IPS DF 6.9 (cell line): Measurements from ENCODE around the gene PHAF1.

Experiments used
- DNase-seq: peaks from one replicate; pipeline ENCODE4 v3.0.0-alpha.2; 2013; ENCODE audit warnings: low read depth, low spot score
- H3K27ac ChIP-seq: one replicate; pipeline ENCODE4 v1.5.1; 2013; ENCODE audit warnings: low read length, control low read depth
- H3K27me3 ChIP-seq: 2 replicates; pipeline ENCODE4 v1.6.1; 2013; ENCODE audit warnings: mild to moderate bottlenecking, low read length; ENCODE audit not compliant: control insufficient read depth, insufficient read depth
- H3K36me3 ChIP-seq: 2 replicates; pipeline ENCODE4 v1.6.1; 2013; ENCODE audit warnings: low read length; ENCODE audit not compliant: control insufficient read depth, insufficient read depth
- H3K4me1 ChIP-seq: 2 replicates; pipeline ENCODE4 v1.6.1; 2013; ENCODE audit warnings: low read length; ENCODE audit not compliant: control insufficient read depth, insufficient read depth
- H3K4me3 ChIP-seq: 2 replicates; pipeline ENCODE4 v1.5.1; 2013; ENCODE audit warnings: mild to moderate bottlenecking, low read length
- H3K9me3 ChIP-seq: 2 replicates; pipeline ENCODE4 v1.6.1; 2013; ENCODE audit warnings: low read length, inconsistent platforms; ENCODE audit not compliant: control insufficient read depth, insufficient read depth
- WGBS: extraction: QIAGEN DNeasy Blood & Tissue Kit; methylation state at CpG from one replicate; pipeline ENCODE4 v1.1.7; 2013; ENCODE audit warnings: mixed read lengths, missing lambda C conversion rate; ENCODE audit not compliant: insufficient read length, insufficient coverage; 5-methylcytosine and 5-hydroxymethylcytosine counted together

Gene PHAF1

DNA sequence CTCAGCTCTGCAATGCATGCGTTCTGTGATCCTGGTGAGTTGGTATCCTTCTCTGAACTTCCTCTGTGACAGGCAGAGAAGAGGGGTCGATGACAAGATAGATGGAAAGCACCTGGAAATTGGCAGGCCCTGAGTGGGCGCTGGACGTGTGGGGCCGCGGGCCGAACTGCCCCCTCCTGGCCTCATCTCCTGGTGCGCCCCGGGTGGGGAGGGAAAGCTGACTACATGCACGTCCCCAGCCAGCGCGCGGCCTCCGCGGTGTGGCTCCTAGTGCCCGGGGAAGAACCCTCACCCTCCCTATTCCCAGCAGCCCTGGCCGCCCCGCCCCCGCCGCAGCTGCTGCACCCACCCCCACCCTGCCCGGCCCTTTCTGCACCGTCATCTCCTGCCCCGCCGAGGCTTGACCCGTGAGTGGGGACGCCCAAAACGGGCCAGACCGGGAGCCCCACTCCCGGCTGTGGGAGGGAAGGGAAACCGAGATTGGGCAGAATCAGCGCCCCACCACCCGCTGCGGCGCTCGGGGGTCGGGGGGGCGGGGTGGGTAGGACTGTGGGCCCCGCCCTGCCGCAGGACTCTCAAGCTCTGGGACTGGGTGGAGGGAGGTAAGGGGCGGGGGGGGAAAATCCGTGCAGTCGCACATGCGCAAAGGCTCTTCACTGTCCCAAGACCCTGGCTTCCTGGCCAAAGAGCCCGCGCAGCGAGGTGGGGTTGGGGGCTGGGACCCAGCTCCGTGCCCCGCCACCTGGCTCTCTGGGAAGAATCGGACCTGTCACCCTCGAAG lies 60.6 kb downstream of the PHAF1 start, which contains the start of gene NOL3:
Gene NOL3 (plus strand): TSS at position 371 of the 781 bp plus-strand sequence.
- DNase-seq: no peak
- peak within 1 kb of the TSS; percentile 45; the same call in 1 of the 2 replicates for H3K4me3 ChIP-seq
- H3K27me3 ChIP-seq: peaks cover 77% of the 10 kb centered on the region
- no peaks in the 10 kb centered on the region for H3K36me3 ChIP-seq
- no peaks in the 10 kb centered on the region for H3K9me3 ChIP-seq
- no CpG with 5 or more reads among the region's 50 CpGs for WGBS
- H3K4me1 ChIP-seq: peaks cover 7% of the 10 kb centered on the region
- no peak within 1 kb of the TSS for H3K27ac ChIP-seq

DNA sequence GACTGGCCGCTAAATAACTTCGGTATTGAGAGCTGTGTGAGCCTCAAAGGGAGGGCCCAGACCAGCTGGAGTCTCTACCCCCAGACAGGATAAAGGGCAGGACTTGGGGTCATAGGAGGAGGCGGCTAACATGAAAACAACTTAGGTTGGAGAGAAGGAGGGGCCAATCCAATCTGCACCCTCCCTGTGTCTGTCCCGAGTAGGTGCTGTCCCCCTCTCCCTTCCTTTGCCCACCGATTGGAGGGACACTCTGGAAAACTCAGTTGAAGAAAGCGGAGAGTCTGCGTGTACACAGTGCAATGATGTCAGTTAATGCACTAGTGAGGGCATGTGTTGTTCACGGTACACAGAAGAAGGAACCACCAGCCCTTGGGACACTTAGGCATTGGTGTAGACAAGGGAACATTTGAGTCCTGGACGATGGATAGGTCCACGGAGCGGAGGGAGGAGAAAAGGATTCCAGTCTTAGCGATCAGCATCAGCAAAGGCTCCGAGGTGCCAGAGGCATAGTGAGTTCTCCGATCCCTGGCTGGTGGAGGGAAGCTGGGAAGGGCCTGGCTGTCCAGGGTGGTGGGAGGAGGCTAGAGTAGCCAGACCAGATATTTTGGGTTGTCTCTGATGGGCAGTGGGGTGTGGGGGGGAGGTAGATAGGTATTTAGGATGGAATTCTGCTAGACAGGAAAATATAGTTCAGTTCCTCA lies 61.4 kb downstream of the PHAF1 start:
- no CpG with 5 or more reads among the region's 14 CpGs for WGBS
- Histone ChIP-seq H3K27me3 (peaks cover 75% of the 10 kb centered on the region), H3K4me1 (peaks cover 4% of the 10 kb centered on the region; the same call in 1 of the 2 replicates), H3K36me3 (no peaks in the 10 kb centered on the region), H3K4me3 (peak overlapping the region; percentile 45; the same call in 1 of the 2 replicates), H3K27ac (no peak overlapping the region), H3K9me3 (no peaks in the 10 kb centered on the region)
- DNase-seq: no peak

DNA sequence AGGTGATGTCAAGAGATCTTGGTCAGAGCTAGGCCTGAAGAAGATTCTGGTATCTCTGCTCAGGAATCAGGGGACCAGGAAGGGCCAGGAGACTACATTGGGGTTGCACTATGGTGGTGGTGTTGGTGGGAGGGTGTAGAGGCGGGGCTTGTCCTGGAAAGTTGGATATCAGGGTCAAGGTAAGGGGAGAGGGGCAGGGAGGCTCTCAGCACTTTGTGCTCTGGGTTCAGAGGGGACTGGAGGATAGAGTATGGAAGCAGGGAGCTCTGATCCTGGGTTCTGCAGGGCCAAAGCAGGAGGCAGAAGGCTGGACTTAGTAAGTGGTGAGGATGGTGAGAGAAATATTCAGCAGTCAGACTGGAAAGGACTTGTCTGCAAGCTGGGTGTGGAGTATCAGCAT lies 63.6 kb downstream of the PHAF1 start:
- Histone ChIP-seq H3K4me1 (peaks cover 2% of the 10 kb centered on the region; the same call in 1 of the 2 replicates), H3K9me3 (no peaks in the 10 kb centered on the region), H3K36me3 (no peaks in the 10 kb centered on the region), H3K27ac (no peak overlapping the region), H3K27me3 (peaks cover 63% of the 10 kb centered on the region), H3K4me3 (no peak overlapping the region)
- DNase-seq: no peak
- no CpG with 5 or more reads among the region's 1 CpG for WGBS

DNA sequence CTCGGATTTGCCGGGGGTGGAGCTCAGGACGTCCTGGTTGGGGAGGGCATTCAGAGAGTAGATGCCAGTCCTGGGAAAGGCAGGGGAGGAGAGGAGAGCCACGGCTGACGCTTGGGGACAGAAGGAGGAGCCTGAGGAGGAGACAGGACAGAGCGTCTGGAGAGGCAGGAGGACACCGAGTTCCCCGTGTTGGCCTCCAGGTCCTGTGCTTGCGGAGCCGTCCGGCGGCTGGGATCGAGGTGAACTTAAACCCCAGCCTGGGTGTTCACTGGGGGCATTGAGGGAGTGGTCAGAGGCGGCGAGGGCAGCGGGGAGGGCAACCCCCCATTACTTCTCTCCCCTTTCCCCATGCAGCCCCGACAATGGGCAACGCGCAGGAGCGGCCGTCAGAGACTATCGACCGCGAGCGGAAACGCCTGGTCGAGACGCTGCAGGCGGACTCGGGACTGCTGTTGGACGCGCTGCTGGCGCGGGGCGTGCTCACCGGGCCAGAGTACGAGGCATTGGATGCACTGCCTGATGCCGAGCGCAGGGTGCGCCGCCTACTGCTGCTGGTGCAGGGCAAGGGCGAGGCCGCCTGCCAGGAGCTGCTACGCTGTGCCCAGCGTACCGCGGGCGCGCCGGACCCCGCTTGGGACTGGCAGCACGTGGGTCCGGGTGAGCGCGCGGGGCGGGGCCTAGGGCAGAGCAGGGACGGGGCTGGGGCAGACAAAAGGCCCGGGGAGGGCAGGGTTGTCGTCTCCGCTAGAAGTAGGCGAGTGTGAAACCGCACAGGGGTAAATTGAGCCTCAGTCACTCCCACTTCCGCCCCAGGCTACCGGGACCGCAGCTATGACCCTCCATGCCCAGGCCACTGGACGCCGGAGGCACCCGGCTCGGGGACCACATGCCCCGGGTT lies 64.3 kb downstream of the PHAF1 start:
- Histone ChIP-seq H3K27ac (no peak overlapping the region), H3K9me3 (no peaks in the 10 kb centered on the region), H3K27me3 (peaks cover 56% of the 10 kb centered on the region), H3K36me3 (no peaks in the 10 kb centered on the region), H3K4me3 (peak overlapping the region; percentile 22; the same call in 1 of the 2 replicates), H3K4me1 (peaks cover 2% of the 10 kb centered on the region; the same call in 1 of the 2 replicates)
- DNase-seq: no peak
- no CpG with 5 or more reads among the region's 71 CpGs for WGBS

DNA sequence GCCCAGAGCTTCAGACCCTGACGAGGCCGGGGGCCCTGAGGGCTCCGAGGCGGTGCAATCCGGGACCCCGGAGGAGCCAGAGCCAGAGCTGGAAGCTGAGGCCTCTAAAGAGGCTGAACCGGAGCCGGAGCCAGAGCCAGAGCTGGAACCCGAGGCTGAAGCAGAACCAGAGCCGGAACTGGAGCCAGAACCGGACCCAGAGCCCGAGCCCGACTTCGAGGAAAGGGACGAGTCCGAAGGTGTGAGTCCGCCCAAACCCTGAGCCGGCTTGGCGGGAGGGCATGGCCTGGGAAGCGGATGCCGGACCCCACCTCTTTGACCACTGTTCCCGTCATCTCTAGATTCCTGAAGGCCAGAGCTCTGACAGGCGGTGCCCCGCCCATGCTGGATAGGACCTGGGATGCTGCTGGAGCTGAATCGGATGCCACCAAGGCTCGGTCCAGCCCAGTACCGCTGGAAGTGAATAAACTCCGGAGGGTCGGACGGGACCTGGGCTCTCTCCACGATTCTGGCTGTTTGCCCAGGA lies 65.0 kb downstream of the PHAF1 start:
- DNase-seq: no peak
- H3K4me1 ChIP-seq: peaks cover 2% of the 10 kb centered on the region; the same call in 1 of the 2 replicates
- H3K27ac ChIP-seq: no peak overlapping the region
- H3K27me3 ChIP-seq: peaks cover 52% of the 10 kb centered on the region
- no CpG with 5 or more reads among the region's 31 CpGs for WGBS
- no peak overlapping the region; the same call in 1 of the 2 replicates for H3K4me3 ChIP-seq
- no peaks in the 10 kb centered on the region for H3K36me3 ChIP-seq
- no peaks in the 10 kb centered on the region for H3K9me3 ChIP-seq

DNA sequence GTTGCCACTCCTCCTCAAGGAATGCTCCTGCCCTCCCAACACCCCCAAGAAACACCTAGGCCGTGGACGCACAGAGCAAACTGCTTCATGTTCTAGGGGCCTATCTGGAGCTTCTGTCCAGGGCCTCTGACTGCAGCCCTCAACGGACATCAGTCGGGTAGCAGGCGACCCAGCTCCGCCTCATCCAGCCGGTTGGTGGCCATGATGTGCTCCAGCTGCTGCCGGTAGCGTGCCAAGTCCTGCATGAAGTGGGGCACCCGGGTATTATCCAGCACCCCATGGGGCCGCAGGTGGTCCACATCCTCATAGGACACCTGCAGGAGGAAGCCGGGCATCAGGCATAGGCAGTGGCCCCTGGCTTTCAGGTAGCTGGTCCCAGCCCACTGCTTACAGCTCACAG lies 66.9 kb downstream of the PHAF1 start:
- Histone ChIP-seq H3K36me3 (no peaks in the 10 kb centered on the region), H3K27ac (no peak overlapping the region), H3K27me3 (peaks cover 43% of the 10 kb centered on the region), H3K4me3 (no peak overlapping the region), H3K4me1 (no peaks in the 10 kb centered on the region; the same call in 1 of the 2 replicates), H3K9me3 (no peaks in the 10 kb centered on the region)
- DNase-seq: no peak
- WGBS: no CpG with 5 or more reads among the region's 12 CpGs

DNA sequence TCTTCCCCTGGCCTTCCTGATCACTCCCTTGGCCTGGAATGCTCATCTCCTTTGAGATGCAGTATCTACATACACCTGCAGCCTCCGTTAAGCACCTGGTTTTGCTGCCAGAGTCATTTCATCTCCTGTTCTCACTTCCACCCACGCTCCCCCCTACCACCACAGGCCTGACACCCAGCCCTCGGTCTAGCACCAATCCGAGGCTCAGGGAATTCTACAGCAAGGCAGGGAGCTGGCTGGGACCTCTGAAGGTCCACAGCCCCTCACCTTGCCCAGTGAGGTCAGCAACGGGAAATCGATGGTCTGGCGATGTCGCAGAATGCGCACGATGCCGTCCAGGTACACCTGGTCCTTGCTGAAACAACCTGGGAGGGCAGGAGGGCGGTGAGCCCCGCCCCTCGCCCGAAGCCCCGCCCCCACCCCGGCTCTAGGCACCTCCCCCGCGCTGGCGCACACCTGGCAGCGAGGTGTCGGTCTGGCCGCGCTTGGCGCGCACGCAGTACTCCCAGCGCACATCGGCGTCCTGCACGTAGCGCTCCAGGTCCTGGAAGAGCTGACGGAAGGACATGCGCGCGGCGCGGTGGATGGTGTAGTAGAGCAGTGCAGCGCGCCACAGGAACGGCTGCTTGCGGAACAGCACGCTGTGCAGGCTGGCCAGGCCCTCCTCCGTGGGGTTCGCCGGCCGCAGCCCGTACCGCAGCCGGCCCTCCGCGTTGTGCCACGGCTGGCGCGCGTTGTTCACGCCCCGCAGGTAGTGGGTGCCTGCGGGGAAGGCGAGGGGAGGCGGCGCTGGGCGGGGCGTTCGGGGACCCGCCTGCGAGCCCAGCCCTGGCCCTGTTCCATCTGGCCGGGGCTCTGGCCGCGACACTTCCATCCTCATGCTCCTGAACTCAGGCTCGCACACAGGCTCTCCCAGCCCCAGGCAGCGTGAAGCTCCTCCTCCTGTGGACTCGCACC lies 68.3 kb downstream of the PHAF1 start:
- Histone ChIP-seq H3K27me3 (peaks cover 34% of the 10 kb centered on the region), H3K4me3 (peak overlapping the region; percentile 41; the same call in 1 of the 2 replicates), H3K9me3 (no peaks in the 10 kb centered on the region), H3K4me1 (no peaks in the 10 kb centered on the region; the same call in 1 of the 2 replicates), H3K27ac (no peak overlapping the region), H3K36me3 (no peaks in the 10 kb centered on the region)
- no peak for DNase-seq
- no CpG with 5 or more reads among the region's 73 CpGs for WGBS

DNA sequence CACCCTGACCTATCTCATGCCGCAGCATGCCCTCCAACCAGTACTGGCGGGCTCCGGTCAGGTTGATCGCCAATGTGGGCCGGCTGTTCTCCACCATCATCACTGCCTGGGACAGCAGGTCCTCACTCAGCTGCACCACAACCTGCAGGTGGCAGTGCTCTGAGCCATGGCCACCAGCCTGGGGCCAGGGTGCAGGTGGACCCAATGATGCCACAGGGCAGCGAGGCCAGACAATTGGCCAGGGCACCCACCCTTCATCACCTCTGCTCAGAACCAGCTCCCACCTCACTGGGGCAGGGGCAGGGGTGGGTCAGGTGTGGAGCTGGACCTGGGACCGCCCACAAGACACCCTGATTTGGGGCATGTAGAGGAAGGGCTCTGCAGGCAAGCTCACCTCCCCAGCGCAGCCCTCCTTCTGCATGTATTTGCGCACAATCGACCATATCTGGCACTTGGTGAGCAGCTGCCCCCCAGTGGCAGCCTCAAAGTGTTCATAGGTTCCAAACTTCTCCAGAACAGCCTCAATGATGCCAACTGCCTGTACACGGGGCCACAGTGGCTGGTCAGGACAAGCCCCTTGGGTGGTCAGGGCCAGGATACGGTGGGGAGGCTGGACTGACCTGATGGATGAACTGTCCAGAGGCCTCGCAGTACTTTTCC lies 69.8 kb downstream of the PHAF1 start:
- DNase-seq: no peak
- Histone ChIP-seq H3K36me3 (peaks cover 3% of the 10 kb centered on the region; the same call in 1 of the 2 replicates), H3K4me3 (no peak overlapping the region), H3K4me1 (peaks cover 4% of the 10 kb centered on the region; the same call in 1 of the 2 replicates), H3K27me3 (peaks cover 24% of the 10 kb centered on the region), H3K9me3 (no peaks in the 10 kb centered on the region), H3K27ac (no peak overlapping the region)
- WGBS: no CpG with 5 or more reads among the region's 13 CpGs

DNA sequence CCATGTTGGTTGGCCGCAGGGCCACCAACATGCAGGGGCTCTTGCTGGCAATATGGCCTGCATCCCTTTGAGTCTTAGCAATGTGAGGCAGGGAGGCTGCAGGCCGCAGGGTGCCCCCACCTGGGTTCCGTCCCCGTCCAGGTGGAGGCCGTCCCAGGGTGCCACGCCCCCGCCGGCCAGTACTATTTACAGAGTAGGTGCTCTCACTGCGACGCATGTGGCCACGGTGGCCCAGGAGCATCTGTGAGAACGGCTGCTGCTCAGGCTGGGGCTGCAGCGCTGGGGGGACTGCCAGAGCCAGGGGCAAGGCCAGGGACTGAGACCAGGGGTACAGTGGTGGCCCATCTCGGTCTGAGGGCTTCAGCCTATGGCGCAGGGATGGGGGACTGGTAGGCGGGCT lies 70.4 kb downstream of the PHAF1 start:
- H3K27ac ChIP-seq: no peak overlapping the region
- H3K9me3 ChIP-seq: no peaks in the 10 kb centered on the region
- no peak for DNase-seq
- H3K27me3 ChIP-seq: peaks cover 24% of the 10 kb centered on the region
- no CpG with 5 or more reads among the region's 16 CpGs for WGBS
- H3K36me3 ChIP-seq: peaks cover 5% of the 10 kb centered on the region; the same call in 1 of the 2 replicates
- H3K4me3 ChIP-seq: no peak overlapping the region
- H3K4me1 ChIP-seq: peaks cover 10% of the 10 kb centered on the region; the same call in 1 of the 2 replicates
